ENCODE measurements around the gene ESYT1.

DNA sequence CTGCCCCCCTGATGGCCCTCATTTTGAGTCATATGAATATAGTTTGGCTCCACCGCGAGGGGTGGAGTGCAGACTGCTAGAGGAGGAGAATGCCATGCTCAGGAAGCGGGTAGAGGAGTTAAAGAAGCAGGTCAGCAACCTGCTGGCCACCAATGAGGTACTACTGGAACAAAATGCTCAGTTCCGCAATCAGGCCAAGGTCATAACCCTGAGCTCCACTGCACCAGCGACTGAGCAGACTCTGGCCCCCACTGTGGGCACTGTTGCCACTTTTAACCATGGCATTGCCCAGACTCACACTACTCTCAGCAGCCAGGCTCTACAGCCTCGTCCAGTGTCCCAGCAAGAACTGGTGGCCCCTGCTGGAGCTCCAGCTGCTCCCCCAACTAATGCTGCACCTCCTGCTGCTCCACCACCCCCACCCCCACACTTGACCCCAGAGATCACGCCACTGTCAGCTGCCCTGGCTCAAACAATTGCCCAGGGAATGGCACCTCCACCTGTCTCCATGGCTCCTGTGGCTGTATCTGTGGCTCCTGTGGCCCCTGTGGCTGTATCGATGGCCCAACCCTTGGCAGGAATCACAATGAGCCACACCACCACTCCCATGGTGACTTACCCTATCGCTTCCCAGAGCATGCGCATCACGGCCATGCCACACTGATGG, 6.7 kb upstream of the ESYT1 start:
- no peak for TF ChIP-seq CTCF (conservative IDR thresholded peaks at IDR 0.05; ENCODE audit: low read depth, low read length)
- TF ChIP-seq EZH2 (IDR thresholded peaks at IDR 0.05; ENCODE audit: borderline replicate concordance, low read depth, low read length, poor library complexity, severe bottlenecking): no peak

Data from A673 (cell line).